Subcutaneous adipose tissue (tissue), 4 donors: Measurements from ENCODE around the gene ZNF467. TPM values are rescaled to one million over a fixed set of nuclear protein-coding genes. Genes with fewer than 3 reads are reported as not detected.

Source experiments
- total RNA-seq, 4 donors: library from RNA; depleted of rRNA; stranded (reverse); fragments of >200 nt; gene quantifications; one replicate each; pipeline ENCODE4 v1.1.0, GENCODE V29; 2016
- TF ChIP-seq, protein P1 (sequence below): fragments of 450-650 bp; IDR thresholded peaks from one replicate; pipeline ENCODE4 v1.5.1; 2016; ENCODE audit warnings: low read depth, mild to moderate bottlenecking, control low read depth, antibody characterized with exemption, moderate library complexity

Gene ZNF467
- total RNA-seq, 4 donors from 2014 or later: 3.6 to 21.5 (median 4.6) TPM

DNA sequence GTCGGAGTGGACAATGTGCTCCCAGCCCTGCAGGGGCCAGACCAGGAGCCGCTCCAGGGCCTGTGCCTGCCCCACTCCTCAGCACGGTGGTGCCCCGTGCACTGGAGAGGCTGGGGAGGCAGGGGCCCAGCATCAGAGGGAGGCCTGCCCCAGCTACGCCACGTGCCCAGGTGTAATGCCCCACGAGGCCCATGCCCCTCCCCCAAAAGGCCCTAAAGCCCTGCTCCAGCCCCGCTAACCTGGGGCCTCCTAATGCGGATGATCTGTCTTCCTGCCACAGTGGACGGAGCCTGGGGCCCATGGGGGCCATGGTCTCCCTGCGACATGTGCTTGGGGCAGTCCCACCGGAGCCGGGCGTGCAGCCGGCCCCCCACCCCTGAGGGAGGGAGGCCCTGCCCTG, 41.1 kb upstream of the ZNF467 start:
- TF ChIP-seq, protein P1, sequence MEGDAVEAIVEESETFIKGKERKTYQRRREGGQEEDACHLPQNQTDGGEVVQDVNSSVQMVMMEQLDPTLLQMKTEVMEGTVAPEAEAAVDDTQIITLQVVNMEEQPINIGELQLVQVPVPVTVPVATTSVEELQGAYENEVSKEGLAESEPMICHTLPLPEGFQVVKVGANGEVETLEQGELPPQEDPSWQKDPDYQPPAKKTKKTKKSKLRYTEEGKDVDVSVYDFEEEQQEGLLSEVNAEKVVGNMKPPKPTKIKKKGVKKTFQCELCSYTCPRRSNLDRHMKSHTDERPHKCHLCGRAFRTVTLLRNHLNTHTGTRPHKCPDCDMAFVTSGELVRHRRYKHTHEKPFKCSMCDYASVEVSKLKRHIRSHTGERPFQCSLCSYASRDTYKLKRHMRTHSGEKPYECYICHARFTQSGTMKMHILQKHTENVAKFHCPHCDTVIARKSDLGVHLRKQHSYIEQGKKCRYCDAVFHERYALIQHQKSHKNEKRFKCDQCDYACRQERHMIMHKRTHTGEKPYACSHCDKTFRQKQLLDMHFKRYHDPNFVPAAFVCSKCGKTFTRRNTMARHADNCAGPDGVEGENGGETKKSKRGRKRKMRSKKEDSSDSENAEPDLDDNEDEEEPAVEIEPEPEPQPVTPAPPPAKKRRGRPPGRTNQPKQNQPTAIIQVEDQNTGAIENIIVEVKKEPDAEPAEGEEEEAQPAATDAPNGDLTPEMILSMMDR: no peak

DNA sequence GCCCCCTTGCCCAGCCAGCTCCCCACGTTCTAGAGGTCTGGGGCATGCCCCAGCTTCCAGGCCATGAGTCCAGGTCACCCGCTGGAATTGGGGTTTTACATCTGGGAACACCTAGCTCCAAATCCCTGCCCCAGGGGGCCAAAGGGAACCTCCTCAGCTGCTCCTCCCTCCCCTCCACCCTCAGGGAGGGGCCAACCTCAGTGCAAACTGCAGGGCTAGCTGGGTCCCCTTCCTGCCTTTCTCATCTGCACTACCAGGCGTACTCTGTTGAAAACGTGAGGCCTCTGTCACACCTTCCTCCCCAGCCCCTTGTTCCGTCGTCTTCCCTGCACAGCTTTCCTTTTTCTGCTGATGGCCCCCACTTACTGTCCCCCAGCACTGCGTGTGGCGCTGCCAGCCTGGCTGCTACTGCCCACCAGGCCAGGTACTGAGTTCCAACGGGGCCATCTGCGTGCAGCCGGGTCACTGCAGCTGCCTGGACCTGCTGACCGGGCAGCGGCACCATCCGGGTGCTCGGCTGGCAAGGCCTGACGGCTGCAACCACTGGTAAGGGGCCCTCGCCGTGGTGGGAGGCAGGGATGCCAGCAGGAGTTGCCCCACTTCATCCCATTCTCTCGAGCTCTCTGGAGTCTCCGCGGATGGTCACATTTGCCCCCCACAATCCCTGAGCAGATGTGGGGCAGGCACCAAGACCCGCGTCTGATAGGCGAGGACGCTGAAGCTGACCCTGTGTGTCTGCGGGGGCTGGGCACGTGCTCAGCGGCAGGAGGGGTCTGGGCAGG, 40.1 kb upstream of the ZNF467 start:
- TF ChIP-seq, protein P1: no peak

DNA sequence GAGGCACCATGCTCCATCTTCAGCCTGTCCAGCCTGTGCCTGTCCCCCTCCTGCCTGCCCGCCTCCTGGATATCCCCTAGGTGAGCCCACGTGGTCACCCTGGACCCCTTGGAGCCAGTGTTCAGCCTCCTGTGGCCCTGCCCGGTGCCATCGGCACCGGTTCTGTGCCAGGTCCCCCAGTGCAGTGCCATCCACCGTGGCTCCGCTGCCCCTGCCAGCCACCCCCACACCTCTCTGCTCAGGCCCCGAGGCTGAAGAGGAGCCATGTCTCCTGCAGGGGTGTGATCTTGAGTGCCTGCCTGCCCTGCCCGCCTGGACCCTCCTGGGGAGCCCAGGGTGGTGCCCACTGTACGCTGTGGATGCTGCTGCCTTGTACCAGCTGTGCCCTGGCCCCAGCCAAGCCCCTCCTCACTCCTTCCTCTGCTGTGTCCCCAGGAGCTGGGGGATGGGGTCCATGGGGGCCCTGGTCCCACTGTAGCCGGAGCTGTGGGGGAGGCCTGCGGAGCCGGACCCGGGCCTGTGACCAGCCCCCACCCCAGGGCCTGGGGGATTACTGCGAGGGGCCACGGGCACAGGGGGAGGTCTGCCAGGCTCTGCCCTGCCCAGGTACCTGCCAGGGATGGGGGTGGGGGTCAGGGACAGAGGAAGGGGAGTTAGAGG, 38.6 kb upstream of the ZNF467 start:
- TF ChIP-seq, protein P1: no peak

DNA sequence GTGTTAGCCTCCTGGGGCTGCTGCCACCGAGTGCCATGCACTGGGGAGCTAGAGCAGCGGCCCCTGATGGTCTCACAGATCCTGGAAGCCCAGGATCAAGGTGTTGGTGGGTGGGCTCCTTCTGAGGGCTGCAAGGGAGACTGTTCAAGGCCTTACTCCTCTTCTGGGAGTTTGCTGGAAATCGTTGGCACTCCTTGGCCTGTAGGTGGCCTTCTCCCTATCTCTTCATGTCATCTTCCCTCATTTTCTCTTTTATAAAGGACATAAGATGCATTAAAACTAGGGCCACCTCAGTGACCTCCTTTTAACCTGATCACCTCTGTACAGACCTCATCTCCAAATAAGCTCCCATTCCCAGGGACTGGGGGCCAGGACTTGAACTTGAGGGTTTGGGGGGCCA, 37.8 kb upstream of the ZNF467 start:
- TF ChIP-seq, protein P1: no peak

DNA sequence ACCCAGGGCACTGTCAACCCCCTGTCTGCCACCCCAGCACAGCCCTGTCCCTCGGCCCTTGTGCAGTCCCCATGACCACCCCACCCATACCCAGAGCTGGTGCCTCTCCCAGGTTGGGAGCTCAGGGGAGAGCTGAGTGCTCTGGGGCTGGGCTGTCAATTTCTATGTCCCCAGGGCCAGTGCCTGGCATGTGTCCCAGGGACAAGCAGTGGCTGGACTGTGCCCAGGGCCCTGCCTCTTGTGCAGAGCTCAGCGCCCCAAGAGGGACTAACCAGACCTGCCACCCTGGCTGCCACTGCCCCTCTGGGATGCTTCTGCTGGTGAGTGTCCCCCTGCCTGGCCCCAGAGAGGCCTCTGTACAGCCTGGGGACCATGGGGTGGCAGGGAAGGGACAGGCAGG, 35.8 kb upstream of the ZNF467 start:
- TF ChIP-seq, protein P1: no peak

DNA sequence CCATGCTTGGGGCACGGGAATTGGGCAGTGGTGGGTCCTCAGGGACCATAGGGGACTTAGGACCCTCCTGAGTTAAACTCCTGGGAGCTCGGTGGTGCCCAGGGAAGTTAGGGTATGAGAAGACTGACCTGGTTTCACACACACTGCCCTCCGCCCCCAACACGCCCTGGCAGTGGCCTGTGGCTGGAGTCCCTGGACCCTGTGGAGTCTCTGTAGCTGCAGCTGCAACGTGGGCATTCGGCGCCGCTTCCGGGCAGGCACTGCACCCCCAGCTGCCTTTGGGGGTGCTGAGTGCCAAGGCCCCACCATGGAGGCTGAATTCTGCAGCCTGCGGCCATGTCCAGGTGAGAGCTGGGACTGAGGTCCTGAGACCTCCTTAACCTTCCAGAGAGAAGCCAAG, 34.9 kb upstream of the ZNF467 start:
- TF ChIP-seq, protein P1: no peak

DNA sequence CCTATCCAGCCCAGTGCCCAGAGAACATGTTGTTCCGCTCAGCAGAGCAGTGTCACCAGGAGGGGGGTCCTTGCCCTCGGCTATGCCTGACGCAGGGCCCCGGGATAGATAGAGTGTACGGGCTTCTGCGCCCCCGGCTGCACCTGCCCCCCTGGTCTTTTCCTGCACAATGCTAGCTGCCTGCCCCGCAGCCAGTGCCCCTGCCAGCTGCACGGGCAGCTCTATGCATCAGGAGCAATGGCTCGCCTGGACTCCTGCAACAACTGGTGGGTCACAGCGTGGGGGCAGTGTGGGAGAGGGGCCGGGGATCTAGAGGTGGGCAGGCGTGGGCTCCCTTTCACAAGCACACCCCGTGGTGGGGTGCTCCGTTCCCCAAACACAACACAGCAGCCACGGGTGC, 33.3 kb upstream of the ZNF467 start:
- TF ChIP-seq, protein P1: no peak
